Mesenchymal stem cell (in vitro differentiated cells and primary cell): ENCODE measurements around the gene C6orf62.
"Not testable (repeated sequence)": the region's sequence is repeated elsewhere in the genome, so short reads cannot be mapped to it uniquely, and the experiment has no call there.

Experiments
- DNase-seq: peaks from one replicate; pipeline ENCODE4 v3.0.0-alpha.2; 2013
- H2AFZ ChIP-seq: one replicate; pipeline ENCODE4 v1.6.1; 2013; ENCODE audit warnings: low read depth, mild to moderate bottlenecking, control low read depth, inconsistent platforms, low read length, moderate library complexity
- H2AK5ac ChIP-seq: 2 replicates; pipeline ENCODE4 v1.6.1; 2013; ENCODE audit warnings: low read length, moderate library complexity, mild to moderate bottlenecking, inconsistent platforms; ENCODE audit not compliant: severe bottlenecking
- H2BK120ac ChIP-seq: one replicate; pipeline ENCODE4 v1.6.1; 2013; ENCODE audit warnings: low read depth, mild to moderate bottlenecking, inconsistent platforms, low read length, moderate library complexity
- H2BK12ac ChIP-seq, 2 experiments: one replicate each; pipeline ENCODE4 v1.6.1; 2013; ENCODE audit warnings: inconsistent platforms in 2 of 2, low read length in 2 of 2, mild to moderate bottlenecking in 2 of 2, moderate library complexity in 2 of 2, control low read depth in 1 of 2
- H2BK15ac ChIP-seq: one replicate; pipeline ENCODE4 v1.6.1; 2013; ENCODE audit warnings: mild to moderate bottlenecking, low read depth, inconsistent platforms; ENCODE audit not compliant: poor library complexity, severe bottlenecking
- H2BK5ac ChIP-seq: 2 replicates; pipeline ENCODE4 v1.6.1; 2013; ENCODE audit warnings: low read depth, mild to moderate bottlenecking, low read length, control low read depth, inconsistent platforms; ENCODE audit not compliant: poor library complexity, severe bottlenecking
- H3K14ac ChIP-seq, 2 experiments: one replicate each; pipeline ENCODE4 v1.6.1; 2013; ENCODE audit warnings: inconsistent platforms in 2 of 2, low read length in 2 of 2, control low read depth in 1 of 2, mild to moderate bottlenecking in 1 of 2, moderate library complexity in 1 of 2
- H3K18ac ChIP-seq, 2 experiments: one replicate each; pipeline ENCODE4 v1.6.1; 2013; ENCODE audit warnings: inconsistent platforms in 2 of 2, low read length in 2 of 2, control low read depth in 1 of 2, low read depth in 1 of 2, mild to moderate bottlenecking in 1 of 2
- H3K23ac ChIP-seq, 2 experiments: one replicate each; pipeline ENCODE4 v1.6.1; 2013; ENCODE audit warnings: inconsistent platforms in 2 of 2, low read length in 2 of 2, mild to moderate bottlenecking in 2 of 2, moderate library complexity in 2 of 2, control low read depth in 1 of 2
- H3K27ac ChIP-seq: 2 replicates; pipeline ENCODE4 v1.5.1; 2013; ENCODE audit warnings: mild to moderate bottlenecking, moderate library complexity, low read length, control low read depth, inconsistent platforms; ENCODE audit not compliant: poor library complexity, severe bottlenecking
- H3K27me3 ChIP-seq, 2 experiments: 2 replicates each; pipeline versions ENCODE4 v1.6.1 to v1.7.0; 2013; ENCODE audit warnings: low read length in 2 of 2, mild to moderate bottlenecking in 2 of 2, moderate library complexity in 2 of 2, control low read depth in 1 of 2, inconsistent platforms in 1 of 2; ENCODE audit not compliant: control insufficient read depth in 1 of 2, insufficient read depth in 1 of 2
- H3K36me3 ChIP-seq, 2 experiments: 2 replicates each; pipeline versions ENCODE4 v1.6.1 to v1.7.0; 2013; ENCODE audit warnings: low read length in 2 of 2, control low read depth in 1 of 2, inconsistent platforms in 1 of 2, low read depth in 1 of 2, mild to moderate bottlenecking in 1 of 2; ENCODE audit not compliant: insufficient read depth in 2 of 2, control insufficient read depth in 1 of 2
- H3K4ac ChIP-seq, 2 experiments: one replicate each; pipeline ENCODE4 v1.6.1; 2013; ENCODE audit warnings: inconsistent platforms in 2 of 2, low read length in 2 of 2, mild to moderate bottlenecking in 2 of 2, moderate library complexity in 2 of 2, control low read depth in 1 of 2, low read depth in 1 of 2
- H3K4me1 ChIP-seq: 2 replicates; pipeline ENCODE4 v1.6.1; 2013; ENCODE audit warnings: low read depth, low read length, control low read depth; ENCODE audit not compliant: control insufficient read depth, insufficient read depth
- H3K4me2 ChIP-seq: 2 replicates; pipeline ENCODE4 v1.6.1; 2013; ENCODE audit warnings: low read length, mild to moderate bottlenecking, inconsistent platforms; ENCODE audit not compliant: poor library complexity, severe bottlenecking
- H3K4me3 ChIP-seq, 2 experiments: 2 replicates each; pipeline versions ENCODE4 v1.5.1 to v1.7.0; 2013; ENCODE audit warnings: low read length in 2 of 2, mild to moderate bottlenecking in 2 of 2, control low read depth in 1 of 2, low read depth in 1 of 2; ENCODE audit not compliant: insufficient read depth in 1 of 2
- H3K79me1 ChIP-seq: replicated peaks from 2 replicates; pipeline ENCODE4 v1.6.1; 2013; ENCODE audit warnings: mild to moderate bottlenecking, control low read depth, low read length, inconsistent platforms; ENCODE audit not compliant: poor library complexity, severe bottlenecking
- H3K9ac ChIP-seq: 2 replicates; pipeline ENCODE4 v1.7.0; 2013; ENCODE audit warnings: mild to moderate bottlenecking, low read length, moderate library complexity
- H3K9me3 ChIP-seq: 2 replicates; pipeline ENCODE4 v1.7.0; 2013; ENCODE audit warnings: mild to moderate bottlenecking, low read length; ENCODE audit not compliant: control insufficient read depth
- H4K8ac ChIP-seq: one replicate; pipeline ENCODE4 v1.6.1; 2013; ENCODE audit warnings: inconsistent platforms, mild to moderate bottlenecking, low read length, moderate library complexity
- H4K91ac ChIP-seq: one replicate; pipeline ENCODE4 v1.6.1; 2013; ENCODE audit warnings: mild to moderate bottlenecking, low read length, inconsistent platforms
- WGBS: methylation state at CpG from one replicate; pipeline ENCODE4 v1.1.7; 2013; ENCODE audit warnings: mixed read lengths; 5-methylcytosine and 5-hydroxymethylcytosine counted together

C6orf62 gene

DNA sequence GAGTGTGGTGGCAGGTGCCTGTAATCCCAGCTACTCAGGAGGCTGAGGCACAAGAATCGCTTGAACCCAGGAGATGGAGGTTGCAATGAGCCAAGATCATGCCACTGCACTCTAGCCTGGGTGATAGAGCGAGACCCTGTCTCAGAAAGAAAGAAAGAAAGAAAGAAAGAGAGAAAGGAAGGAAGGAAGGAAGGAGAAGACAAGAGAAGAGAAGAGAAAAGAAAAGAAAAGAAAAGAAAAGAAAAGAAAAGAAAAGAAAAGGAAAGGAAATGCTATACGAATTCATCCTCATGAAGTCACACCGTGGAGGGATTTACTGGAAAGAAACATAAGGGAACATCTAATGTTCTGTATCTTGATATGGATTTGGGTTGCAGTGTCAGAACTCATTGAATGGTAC, 15.8 kb upstream of the C6orf62 start:
- not testable (repeated sequence) for H3K4me2 ChIP-seq, H3K18ac ChIP-seq, H3K4me3 ChIP-seq, H3K4ac ChIP-seq, H3K23ac ChIP-seq, DNase-seq, H2AFZ ChIP-seq, H2AK5ac ChIP-seq, H4K8ac ChIP-seq, H3K9me3 ChIP-seq, H2BK15ac ChIP-seq, H2BK12ac ChIP-seq, H3K14ac ChIP-seq, H3K79me1 ChIP-seq, H2BK5ac ChIP-seq, H3K27ac ChIP-seq, H3K9ac ChIP-seq, H4K91ac ChIP-seq, H3K4me1 ChIP-seq, H3K36me3 ChIP-seq, H2BK120ac ChIP-seq, H3K27me3 ChIP-seq
- 96% methylated on average over 4 of the region's 4 CpGs for WGBS

DNA sequence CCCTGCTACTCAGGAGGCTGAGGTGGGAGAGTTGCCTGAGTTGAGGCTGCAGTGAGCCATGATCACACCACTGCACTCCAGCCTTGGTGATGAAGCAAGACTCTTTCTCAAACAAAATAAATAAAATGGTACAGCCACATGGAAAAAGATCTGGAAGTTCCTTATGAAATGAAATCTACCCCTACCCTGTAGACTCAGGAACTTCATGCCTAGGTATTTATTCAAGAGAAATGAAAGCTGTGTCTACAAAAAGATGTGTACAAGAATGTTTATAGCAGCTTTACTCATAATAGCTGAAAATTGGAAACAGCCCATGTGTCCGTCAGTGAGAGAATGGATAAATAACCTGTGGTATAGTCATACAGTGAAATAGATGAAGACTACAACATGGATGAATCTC, 15.2 kb upstream of the C6orf62 start:
- Histone ChIP-seq H3K27ac (no peak overlapping the region), H3K79me1 (no peaks in the 10 kb centered on the region), H3K4ac (no peak overlapping the region), H3K36me3 (no peaks in the 10 kb centered on the region), H2BK15ac (no peak overlapping the region), H2BK5ac (no peak overlapping the region), H3K4me2 (no peak overlapping the region), H3K9ac (no peak overlapping the region), H2BK12ac (no peak overlapping the region), H3K4me3 (no peak overlapping the region), H4K91ac (no peak overlapping the region), H2AK5ac (no peak overlapping the region), H3K18ac (no peak overlapping the region), H3K4me1 (no peaks in the 10 kb centered on the region), H4K8ac (no peak overlapping the region), H3K14ac (no peak overlapping the region), H2BK120ac (no peak overlapping the region), H3K23ac (no peak overlapping the region), H2AFZ (no peak overlapping the region), H3K27me3 (no peaks in the 10 kb centered on the region), H3K9me3 (peaks cover 9% of the 10 kb centered on the region)
- WGBS, result 95% methylated on average over 1 of the region's 1 CpG
- DNase-seq, result no peak

DNA sequence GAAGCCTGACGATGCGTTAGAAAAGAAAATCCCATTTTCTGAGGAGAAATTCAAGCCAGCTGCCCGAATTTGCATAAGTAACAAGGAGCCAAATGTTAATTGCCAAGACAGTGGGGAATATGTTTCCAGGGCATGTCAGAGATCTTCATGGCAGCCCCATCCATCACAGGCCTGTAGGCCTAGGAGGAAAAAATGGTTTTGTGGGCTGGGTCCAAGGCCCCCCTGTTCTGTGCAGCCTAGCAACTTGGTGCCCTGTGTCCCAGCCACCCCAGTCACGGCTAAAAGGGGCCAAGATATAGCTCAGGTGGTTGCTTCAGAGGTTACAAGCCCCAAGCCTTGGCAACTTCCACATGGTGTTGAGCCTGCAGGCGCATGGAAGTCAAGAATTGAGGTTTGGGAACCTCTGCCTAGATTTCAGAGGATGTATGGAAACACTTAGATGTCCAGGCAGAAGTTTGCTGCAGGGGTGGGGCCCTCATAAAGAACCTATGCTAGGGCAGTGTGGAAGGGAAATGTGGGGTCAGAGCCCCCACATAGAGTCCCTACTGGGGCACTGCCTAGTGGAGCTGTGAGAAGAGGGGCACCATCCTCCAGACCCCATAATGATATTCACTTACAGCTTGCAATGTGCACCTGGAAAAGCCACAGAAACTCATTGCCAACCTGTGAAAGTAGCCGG, 12.6 kb upstream of the C6orf62 start:
- H3K9ac ChIP-seq, H3K27ac ChIP-seq, H3K18ac ChIP-seq, H3K4me3 ChIP-seq, H3K27me3 ChIP-seq, H2BK5ac ChIP-seq, H2BK120ac ChIP-seq, H4K91ac ChIP-seq, H2AK5ac ChIP-seq, H3K4me1 ChIP-seq, H3K36me3 ChIP-seq, H3K23ac ChIP-seq, H2BK12ac ChIP-seq, H4K8ac ChIP-seq, H3K4ac ChIP-seq, H3K79me1 ChIP-seq, H3K14ac ChIP-seq, H2AFZ ChIP-seq, DNase-seq, H3K4me2 ChIP-seq, H3K9me3 ChIP-seq, H2BK15ac ChIP-seq: not testable (repeated sequence)
- WGBS, result 70% methylated on average over 6 of the region's 6 CpGs

DNA sequence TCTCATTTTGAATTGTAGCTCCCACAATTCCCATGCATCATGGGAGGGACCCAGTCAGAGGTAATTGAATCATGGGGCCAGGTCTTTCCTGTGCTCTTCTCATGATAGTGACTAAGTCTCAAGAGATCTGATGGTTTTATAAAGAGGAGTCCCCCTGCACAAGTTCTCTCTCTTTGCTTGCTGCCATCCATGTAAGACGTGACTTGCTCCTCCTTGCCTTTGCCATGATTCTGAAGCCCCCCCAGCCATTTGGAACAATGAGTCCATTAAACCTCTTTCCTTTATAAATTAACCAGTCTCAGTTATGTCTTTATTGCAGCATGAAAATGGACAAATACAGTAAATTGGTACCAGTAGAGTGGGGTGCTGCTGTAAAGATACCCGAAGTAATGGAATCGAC, 11.7 kb upstream of the C6orf62 start:
- not testable (repeated sequence) for H4K8ac ChIP-seq, H3K4me3 ChIP-seq, H3K9me3 ChIP-seq, H2BK120ac ChIP-seq, H3K79me1 ChIP-seq, H3K36me3 ChIP-seq, H2AK5ac ChIP-seq, DNase-seq, H3K23ac ChIP-seq, H3K9ac ChIP-seq, H4K91ac ChIP-seq, H2BK5ac ChIP-seq, H3K4me2 ChIP-seq, H2BK15ac ChIP-seq, H3K4me1 ChIP-seq, H3K27me3 ChIP-seq, H3K18ac ChIP-seq, H2AFZ ChIP-seq, H2BK12ac ChIP-seq, H3K14ac ChIP-seq, H3K4ac ChIP-seq, H3K27ac ChIP-seq
- WGBS, result 89% methylated on average over 3 of the region's 3 CpGs
